Measurements from ENCODE around the gene REG1B. TPM values are rescaled to one million over a fixed set of nuclear protein-coding genes. Genes with fewer than 3 reads are reported as not detected.

Gene REG1B
- total RNA-seq, 4 donors from 2014 or later, result not detected

- Histone ChIP-seq H3K27ac (replicated peaks in 1 of 4) (no peak overlapping the region), H3K9me3 (no peaks in the 10 kb centered on the region), H3K36me3 (no peaks in the 10 kb centered on the region), H3K4me3 (no peak overlapping the region), H3K27me3 (no peaks in the 10 kb centered on the region), H3K4me1 (no peaks in the 10 kb centered on the region)
- TF ChIP-seq CTCF (IDR thresholded peaks at IDR 0.05), result no peak
- WGBS, result 67% methylated on average over 3 of the region's 3 CpGs
- intact Hi-C loops (cut with DNase I), result no loop called here
- peak; percentile 90 for DNase-seq (ENCODE audit: extremely low spot score)
Measured at GRCh38 chr2:79114797-79115494, 27.2 kb upstream of the REG1B start.

- intact Hi-C loops (cut with DNase I), result no loop called here
- Histone ChIP-seq H3K36me3 (no peaks in the 10 kb centered on the region), H3K27ac (replicated peaks in 1 of 4) (no peak overlapping the region), H3K4me3 (no peak overlapping the region), H3K9me3 (no peaks in the 10 kb centered on the region), H3K4me1 (no peaks in the 10 kb centered on the region), H3K27me3 (no peaks in the 10 kb centered on the region)
- DNase-seq (ENCODE audit: extremely low spot score), result no peak
- TF ChIP-seq POLR2AphosphoS5 (IDR thresholded peaks at IDR 0.05) (no peak), POLR2A (IDR thresholded peaks at IDR 0.05; ENCODE audit: low read depth) (no peak), CTCF (IDR thresholded peaks at IDR 0.05) (no peak), EP300 (IDR thresholded peaks at IDR 0.05) (no peak)
- WGBS, result 94% methylated on average over 3 of the region's 3 CpGs
Measured at GRCh38 chr2:79112269-79112668, 24.5 kb upstream of the REG1B start.

- 92% methylated on average over 2 of the region's 2 CpGs for WGBS
- no peaks in the 10 kb centered on the region for H3K27me3 ChIP-seq
- DNase-seq (ENCODE audit: extremely low spot score), result no peak
- H3K36me3 ChIP-seq, result no peaks in the 10 kb centered on the region
- intact Hi-C loops (cut with DNase I), result no loop called here
- no peak overlapping the region for H3K27ac ChIP-seq (replicated peaks in 1 of 4)
- H3K4me1 ChIP-seq, result no peaks in the 10 kb centered on the region
- TF ChIP-seq POLR2AphosphoS5 (IDR thresholded peaks at IDR 0.05) (no peak), EP300 (IDR thresholded peaks at IDR 0.05) (no peak), POLR2A (IDR thresholded peaks at IDR 0.05; ENCODE audit: low read depth) (no peak), CTCF (IDR thresholded peaks at IDR 0.05) (no peak)
- peaks cover 0 to 11% (median 4%) of the 10 kb centered on the region in 4 donors for H3K9me3 ChIP-seq
- no peak overlapping the region for H3K4me3 ChIP-seq
Measured at GRCh38 chr2:79105259-79105658, 17.5 kb upstream of the REG1B start.

- DNase-seq (ENCODE audit: extremely low spot score), result no peak
- H3K36me3 ChIP-seq, result no peaks in the 10 kb centered on the region
- WGBS, result 72% methylated on average over 2 of the region's 2 CpGs
- intact Hi-C loops (cut with DNase I), result no loop called here
- no peaks in the 10 kb centered on the region for H3K27me3 ChIP-seq
- TF ChIP-seq POLR2A (IDR thresholded peaks at IDR 0.05; ENCODE audit: low read depth) (no peak), POLR2AphosphoS5 (IDR thresholded peaks at IDR 0.05) (no peak), CTCF (IDR thresholded peaks at IDR 0.05) (no peak), EP300 (IDR thresholded peaks at IDR 0.05) (no peak)
- no peak overlapping the region for H3K27ac ChIP-seq (replicated peaks in 1 of 4)
- H3K9me3 ChIP-seq, result peaks cover 0 to 11% (median 4%) of the 10 kb centered on the region in 4 donors
- no peaks in the 10 kb centered on the region for H3K4me1 ChIP-seq
- no peak overlapping the region for H3K4me3 ChIP-seq
Measured at GRCh38 chr2:79103214-79103613, 15.4 kb upstream of the REG1B start.

- Histone ChIP-seq H3K4me3 (no peak overlapping the region), H3K27me3 (no peaks in the 10 kb centered on the region), H3K27ac (replicated peaks in 1 of 4) (no peak overlapping the region), H3K9me3 (peaks cover 0 to 11% (median 4%) of the 10 kb centered on the region in 4 donors), H3K4me1 (no peaks in the 10 kb centered on the region), H3K36me3 (no peaks in the 10 kb centered on the region)
- no peak for TF ChIP-seq POLR2AphosphoS5 (IDR thresholded peaks at IDR 0.05)
- TF ChIP-seq EP300 (IDR thresholded peaks at IDR 0.05), result no peak
- TF ChIP-seq POLR2A (IDR thresholded peaks at IDR 0.05; ENCODE audit: low read depth), result no peak
- no peak for TF ChIP-seq CTCF (IDR thresholded peaks at IDR 0.05)
- intact Hi-C loops (cut with DNase I), result no loop called here
- WGBS, result 72% methylated on average over 2 of the region's 2 CpGs
- no peak for DNase-seq (ENCODE audit: extremely low spot score)
Measured at GRCh38 chr2:79101024-79101423, 13.2 kb upstream of the REG1B start.
